Uterus (tissue), 2 donors: ENCODE results near the gene UFC1.

Experiments
- CTCF ChIP-seq, 4 experiments: fragments of 200-600 bp in 2 of 4; fragments of 450-650 bp in 2 of 4; sonication (generic) in 2 of 4; IDR thresholded peaks; one replicate each; pipeline ENCODE4 v1.5.1; 2016 to 2019; ENCODE audit warnings: antibody characterized with exemption in 4 of 4, mild to moderate bottlenecking in 2 of 4, moderate library complexity in 1 of 4
- POLR2A ChIP-seq, 2 donors: fragments of 450-650 bp; IDR thresholded peaks; one replicate each; pipeline ENCODE4 v1.6.1; 2016; ENCODE audit warnings: antibody characterized with exemption in 2 of 2, mild to moderate bottlenecking in 1 of 2, moderate library complexity in 1 of 2

DNA sequence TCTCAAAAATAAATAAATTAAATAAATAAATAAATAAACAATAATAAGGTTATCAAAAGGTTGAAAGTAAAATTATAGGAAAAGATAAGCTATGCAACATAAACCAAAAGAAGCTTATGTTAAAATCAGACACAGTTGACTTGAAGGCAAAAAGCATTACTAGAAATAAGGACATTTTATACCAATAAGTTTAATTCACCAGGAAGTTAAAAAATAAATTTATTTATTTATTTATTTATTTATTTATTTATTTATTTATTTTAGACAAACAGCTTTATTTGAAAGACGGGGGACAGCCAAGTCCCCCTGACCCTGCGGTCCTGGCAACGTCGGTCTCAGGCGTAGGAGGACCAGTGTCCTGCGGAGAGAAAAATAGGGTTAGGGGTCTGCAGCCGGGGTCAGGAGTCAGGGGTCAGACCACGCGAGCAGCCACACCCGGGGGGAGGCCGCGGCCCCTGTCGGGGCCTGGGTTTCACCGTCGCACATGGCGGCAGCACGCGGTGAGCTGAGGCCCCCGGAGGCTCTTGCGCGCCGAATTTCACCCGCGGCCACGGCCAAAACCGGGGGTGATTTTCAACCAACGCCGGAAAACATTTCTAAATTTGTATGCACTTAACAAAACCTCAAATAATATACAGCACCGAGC, 12.9 kb upstream of the UFC1 start:
- TF ChIP-seq POLR2A (IDR thresholded peaks at IDR 0.05) (no peak), CTCF (IDR thresholded peaks at IDR 0.05) (no peak)
